ENCODE data around the gene RAMP2.
"Not testable (repeated sequence)": the region's sequence is repeated elsewhere in the genome, so short reads cannot be mapped to it uniquely, and the experiment has no call there.

RAMP2 gene

DNA sequence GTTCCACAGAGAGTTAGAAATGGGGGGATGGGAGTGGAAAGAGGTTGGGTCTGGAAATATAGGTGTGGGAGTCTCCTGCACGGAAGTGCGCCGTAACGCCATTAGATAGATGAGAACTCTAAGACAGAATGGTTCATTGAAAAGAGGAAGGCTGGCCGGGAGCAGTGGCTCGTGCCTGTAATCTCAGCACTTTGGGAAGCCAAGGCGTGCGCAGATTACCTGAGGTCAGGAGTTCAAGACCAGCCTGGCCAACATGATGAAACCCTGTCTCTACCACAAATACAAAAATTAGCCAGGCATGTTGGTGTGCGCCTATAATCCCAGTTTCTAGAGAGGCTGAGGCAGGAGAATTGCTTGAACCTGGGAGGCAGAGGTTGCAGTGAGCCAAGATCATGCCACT is 7.0 kb downstream of the RAMP2 start:
- not testable (repeated sequence) for DNase-seq

DNA sequence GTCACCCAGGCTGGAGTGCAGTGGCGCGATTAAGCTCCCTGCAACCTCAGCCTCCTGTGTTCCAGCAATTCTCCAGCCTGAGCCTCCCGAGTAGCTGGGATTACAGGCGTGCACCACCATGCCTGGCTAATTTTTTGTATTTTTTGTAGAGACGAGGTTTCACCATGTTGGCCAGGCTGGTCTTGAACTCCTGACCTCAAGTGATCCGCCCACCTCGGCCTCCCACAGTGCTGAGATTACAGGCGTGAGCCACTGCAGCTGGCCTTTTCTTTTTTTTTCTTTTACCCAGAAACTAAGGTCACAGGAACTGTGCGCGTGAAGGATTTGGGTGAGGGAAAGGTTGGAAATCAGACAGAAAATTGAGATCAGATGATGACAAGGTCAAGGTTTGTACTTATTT is 8.9 kb downstream of the RAMP2 start:
- not testable (repeated sequence) for DNase-seq

GRCh38 chr17:42772945-42773289 is 11.9 kb downstream of the RAMP2 start:
- DNase-seq, result no peak

- peak in 57 of 58 donors; percentile 26 to 91 (median 69) for DNase-seq
Observed at GRCh38 chr17:42773290-42774035, 12.4 kb downstream of the RAMP2 start, which contains the start of gene VPS25. VPS25 (plus strand) TSS chr17:42773449; CDS start chr17:42773476, 27 bp downstream.

GRCh38 chr17:42774066-42774745 is 13.2 kb downstream of the RAMP2 start:
- DNase-seq, result no peak

DNA sequence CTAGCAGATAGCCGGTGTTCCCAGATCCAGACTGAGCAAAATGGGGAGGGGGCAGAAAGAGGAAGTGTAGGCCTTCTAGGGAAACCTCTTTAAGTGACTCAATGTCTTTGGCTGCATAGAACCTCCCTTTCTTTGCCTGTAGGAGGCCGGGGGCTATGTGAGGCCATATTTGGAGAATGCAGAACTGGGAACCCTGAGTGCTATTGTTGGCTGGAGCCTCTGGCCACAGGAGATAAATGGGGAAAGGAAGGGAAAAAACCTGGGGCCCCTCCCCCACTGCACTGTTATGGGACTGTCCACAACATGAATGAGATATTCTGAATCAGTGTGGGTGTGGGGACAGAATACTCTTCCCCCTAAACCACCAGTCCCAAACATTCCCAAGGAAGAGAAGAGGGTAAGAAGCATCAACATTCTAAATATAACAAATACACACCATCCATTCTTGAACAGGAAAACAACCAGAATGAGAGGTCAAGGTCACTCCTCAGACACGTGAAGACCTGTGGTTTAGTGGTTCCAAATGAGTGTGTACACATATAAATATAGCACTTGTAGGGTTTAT is 14.6 kb downstream of the RAMP2 start:
- DNase-seq, result no peak

DNA sequence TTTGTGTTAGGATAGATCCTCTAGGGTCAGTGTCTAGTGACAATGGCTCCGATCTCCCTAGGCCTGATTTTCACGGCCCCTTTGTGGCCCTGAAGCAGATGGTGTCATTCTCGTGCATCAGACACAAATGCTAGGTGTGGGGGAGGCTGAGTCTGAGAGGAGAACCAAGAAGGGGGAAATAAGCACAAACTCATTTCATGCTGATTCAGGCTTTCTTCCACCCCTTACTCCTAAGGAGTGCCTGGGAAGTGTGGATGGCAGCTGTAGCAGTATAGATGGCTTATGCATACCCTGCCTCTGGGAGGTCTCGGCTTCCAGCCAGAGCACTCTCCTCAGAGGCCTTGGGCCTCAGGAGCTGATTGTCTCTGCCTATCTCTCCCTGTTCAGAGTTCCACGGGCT is 17.5 kb downstream of the RAMP2 start:
- DNase-seq, result no peak

DNA sequence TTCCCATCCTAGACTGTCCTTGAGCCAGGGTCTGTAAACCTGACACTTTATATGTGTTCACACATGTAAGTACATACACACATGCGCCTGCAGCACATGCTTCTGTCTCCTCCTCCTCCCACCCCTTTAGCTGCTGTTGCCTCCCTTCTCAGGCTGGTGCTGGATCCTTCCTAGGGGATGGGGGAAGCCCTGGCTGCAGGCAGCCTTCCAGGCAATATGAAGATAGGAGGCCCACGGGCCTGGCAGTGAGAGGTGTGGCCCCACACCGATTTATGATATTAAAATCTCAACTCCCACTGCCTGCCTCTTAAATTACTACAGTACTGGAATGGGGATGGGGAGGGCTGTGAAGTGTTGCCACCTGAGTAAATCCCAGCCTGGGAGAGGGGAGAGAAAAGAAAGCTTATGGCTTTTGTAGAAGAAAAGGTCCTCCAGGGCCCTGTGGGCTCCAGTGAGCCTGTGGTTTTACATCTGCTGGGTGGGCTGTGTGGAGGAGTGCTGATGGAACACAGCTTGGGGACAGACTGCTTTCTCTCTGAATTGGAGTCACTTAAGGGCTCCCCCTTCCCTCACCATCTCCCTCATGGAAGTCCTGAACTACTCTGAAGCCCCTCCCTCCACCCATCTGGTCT is 18.4 kb downstream of the RAMP2 start:
- no peak for DNase-seq

DNA sequence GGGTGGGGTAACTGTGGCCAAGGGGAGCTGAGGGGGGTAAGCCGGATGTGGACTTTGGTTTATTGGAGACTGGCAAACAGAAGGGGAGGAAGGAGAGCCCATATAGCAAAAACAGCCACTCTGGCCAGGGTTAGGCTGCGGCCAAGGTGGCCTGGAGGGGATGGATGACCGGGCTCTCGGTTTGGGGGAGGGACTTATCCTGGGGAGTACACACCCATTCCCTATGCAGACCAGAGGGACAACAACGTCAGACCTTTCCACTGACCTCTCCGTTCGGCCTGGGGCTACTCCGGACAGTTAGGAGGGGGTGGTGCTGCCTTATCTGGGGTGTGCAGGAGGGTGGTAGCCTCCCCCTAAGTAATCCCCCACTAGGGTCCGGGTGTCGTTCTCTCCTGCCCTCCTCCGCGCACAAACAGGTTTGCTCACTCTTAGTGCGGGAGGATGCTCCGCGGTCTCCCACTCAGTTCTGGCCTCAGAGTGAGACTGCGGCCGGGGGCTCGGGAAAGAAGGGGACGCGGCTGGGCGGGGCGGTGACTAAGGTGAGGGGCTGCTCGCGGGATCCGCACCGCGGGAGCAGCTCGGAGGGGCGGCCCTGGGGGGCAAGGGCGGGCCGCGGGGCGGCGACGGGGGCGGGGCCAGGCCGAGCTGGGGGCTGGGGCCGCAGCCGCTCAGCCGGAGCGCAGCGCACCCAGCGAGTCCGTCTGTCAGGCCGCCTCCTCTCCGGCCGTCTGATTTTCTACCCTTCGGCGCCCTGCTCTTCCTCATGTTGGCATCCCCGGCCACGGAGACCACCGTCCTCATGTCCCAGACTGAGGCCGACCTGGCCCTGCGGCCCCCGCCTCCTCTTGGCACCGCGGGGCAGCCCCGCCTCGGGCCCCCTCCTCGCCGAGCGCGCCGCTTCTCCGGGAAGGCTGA is 19.2 kb downstream of the RAMP2 start, which contains the start of gene WNK4:
WNK4 (plus strand) TSS at position 675 of the 915 bp plus-strand sequence; CDS start at position 764, 89 bp downstream.
- no peak for DNase-seq

GRCh38 chr17:42780851-42781638 is 20.0 kb downstream of the RAMP2 start:
- DNase-seq, result no peak

DNA sequence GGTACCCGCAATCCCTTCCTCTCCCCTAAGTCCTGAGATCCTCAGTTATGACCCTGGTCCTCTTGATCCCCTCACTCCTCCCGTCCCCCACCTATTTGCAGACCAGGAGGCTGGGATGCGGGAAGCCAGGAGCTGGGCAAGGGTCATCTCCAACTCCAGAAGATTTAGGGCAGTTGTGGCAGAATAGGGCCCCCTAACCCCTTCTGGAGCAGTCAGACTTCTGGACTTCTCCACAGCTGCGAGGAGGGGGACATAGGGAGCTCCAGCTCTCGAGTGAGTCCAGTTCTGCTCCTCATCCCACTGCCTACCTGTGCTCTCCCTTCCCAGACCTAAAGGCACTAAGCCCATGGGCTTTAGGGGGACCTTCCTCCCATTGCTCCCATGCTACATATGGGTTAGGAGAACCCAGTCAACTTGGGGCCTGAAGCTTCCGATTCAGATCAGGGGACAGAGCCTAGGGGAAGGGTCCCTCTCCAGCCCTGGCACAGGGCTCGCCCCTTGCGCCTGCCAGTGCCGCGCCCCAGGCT is 20.7 kb downstream of the RAMP2 start:
- no peak for DNase-seq

- no peak for DNase-seq
Observed at GRCh38 chr17:42782166-42783061, 21.4 kb downstream of the RAMP2 start.

DNA sequence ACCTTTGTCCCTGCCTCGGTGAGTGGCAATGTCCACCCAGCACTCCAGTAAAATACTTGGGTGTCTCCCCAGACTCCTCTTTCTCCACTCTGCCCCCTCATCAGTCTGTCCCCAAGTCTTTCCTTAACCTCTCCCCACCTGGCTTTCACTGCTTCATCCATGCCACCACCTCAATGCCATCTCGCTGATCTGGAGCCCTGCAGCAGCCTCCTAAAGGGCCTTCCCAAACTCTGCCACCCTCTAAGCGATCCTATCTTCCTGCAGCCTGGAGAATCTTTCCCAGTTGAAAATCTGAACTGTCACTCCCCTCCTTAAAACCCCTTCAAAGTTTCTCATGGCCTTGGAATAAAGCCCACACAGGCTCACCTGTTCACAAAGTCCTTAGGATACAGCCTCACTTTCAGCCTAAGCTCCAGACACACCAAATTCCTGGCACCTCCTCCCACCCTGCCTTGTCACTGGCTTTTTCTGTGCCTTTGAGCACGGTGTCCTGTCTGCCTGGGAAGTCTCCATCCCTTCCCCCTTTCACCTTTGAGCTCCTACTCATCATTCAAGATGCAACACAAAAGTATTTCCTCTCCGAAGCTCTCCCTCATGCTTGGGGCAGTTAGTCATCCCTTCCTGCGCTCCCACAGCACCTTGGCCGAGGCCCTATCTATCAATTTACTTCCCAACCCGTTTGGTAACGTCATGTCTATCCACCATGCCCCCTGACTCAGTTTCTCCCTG is 22.2 kb downstream of the RAMP2 start:
- DNase-seq, result no peak

DNA sequence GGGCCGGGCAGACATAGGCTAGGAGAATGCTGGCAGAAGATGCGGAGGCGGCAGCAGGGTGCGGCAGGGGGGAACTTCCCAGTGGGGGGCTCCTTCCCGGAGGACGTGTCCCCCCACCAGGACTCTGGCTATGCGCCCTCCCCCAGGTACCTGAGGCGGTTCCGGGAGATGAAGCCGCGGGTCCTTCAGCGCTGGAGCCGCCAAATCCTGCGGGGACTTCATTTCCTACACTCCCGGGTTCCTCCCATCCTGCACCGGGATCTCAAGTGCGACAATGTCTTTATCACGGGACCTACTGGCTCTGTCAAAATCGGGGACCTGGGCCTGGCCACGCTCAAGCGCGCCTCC is 22.7 kb downstream of the RAMP2 start:
- no peak for DNase-seq

- no peak for DNase-seq
Observed at GRCh38 chr17:42784409-42784808, 23.4 kb downstream of the RAMP2 start.

DNA sequence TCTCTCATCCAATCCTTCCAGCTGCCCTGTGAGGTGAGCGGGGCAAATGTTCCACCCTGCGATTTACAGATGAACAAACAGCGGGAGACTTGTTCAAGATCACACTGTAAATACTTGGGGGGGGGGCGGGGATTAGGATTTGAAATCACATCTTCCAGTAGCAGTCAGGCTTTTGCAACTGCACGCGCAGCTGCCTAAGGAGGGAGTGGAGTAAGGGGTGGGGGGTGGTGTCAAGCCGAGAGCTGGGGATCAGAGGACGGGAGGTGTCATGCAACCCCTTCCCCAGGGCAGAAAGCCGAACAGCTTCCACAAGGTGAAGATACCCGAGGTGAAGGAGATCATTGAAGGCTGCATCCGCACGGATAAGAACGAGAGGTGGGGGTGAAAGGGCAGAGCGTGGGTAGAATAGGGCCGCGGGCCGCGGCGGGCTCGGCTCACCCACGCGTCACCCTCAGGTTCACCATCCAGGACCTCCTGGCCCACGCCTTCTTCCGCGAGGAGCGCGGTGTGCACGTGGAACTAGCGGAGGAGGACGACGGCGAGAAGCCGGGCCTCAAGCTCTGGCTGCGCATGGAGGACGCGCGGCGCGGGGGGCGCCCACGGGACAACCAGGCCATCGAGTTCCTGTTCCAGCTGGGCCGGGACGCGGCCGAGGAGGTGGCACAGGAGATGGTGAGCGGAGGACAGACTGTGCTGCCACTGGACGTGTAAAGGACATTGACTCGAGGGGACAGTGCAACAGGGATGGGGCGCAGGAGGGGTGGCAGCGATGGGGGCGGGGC is 24.0 kb downstream of the RAMP2 start:
- no peak for DNase-seq

- DNase-seq, result no peak
Observed at GRCh38 chr17:42787266-42787665, 26.2 kb downstream of the RAMP2 start.
